ENCODE data around the gene SCAMP2. TPM values are rescaled to one million over a fixed set of nuclear protein-coding genes. Genes with fewer than 3 reads are reported as not detected.

The SCAMP2 gene
- total RNA-seq, 1 experiment from 2014 or later: 50.2 TPM

DNA sequence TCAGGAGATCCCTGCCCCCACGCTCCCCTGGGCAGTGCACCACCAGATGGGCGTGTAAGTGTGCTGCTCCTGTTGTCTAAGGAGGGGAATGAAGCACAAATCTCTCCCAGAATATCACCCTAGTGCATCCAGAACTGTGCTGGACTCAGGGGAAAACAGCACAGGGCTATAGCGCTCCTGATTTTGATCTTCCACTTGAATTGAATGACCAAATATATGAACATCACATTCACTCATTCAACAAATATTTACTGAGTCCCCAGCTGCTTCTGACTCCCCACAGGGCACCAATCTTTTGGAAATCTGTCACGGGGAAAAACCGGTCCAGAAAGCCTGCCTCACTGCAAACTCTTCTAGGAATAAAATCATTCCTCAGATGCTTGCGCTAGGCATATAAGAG lies 44.3 kb downstream of the SCAMP2 start:
- Histone ChIP-seq H3K27me3 (ENCODE audit: insufficient read depth, low read length) (peaks cover 10% of the 10 kb centered on the region; the same call in 1 of the 2 replicates), H3T11ph (ENCODE audit: low read length) (no peak overlapping the region), H3K56ac (ENCODE audit: insufficient read length, low read depth, low read length) (no peak overlapping the region), H3K23me2 (ENCODE audit: insufficient read length, low read depth, low read length, poor library complexity, severe bottlenecking) (no peaks in the 10 kb centered on the region), H3K4me2 (ENCODE audit: insufficient read depth, insufficient read length, low read length) (no peak overlapping the region), H4K20me1 (ENCODE audit: control insufficient read depth, insufficient read depth, insufficient read length) (no peaks in the 10 kb centered on the region), H4K91ac (ENCODE audit: insufficient read length, low read depth, low read length) (no peak overlapping the region), H4K8ac (replicated peaks; ENCODE audit: insufficient read length, low read depth, low read length) (no peak overlapping the region), H4K5ac (ENCODE audit: insufficient read length, low read depth, low read length) (no peak overlapping the region), H3K27ac (ENCODE audit: insufficient read length, low read depth, low read length) (no peak overlapping the region), H3K79me2 (ENCODE audit: insufficient read depth, low read length) (no peaks in the 10 kb centered on the region), H2AK5ac (ENCODE audit: insufficient read length, low read length) (no peak overlapping the region), H3K79me1 (ENCODE audit: insufficient read depth, low read depth, low read length, poor library complexity, severe bottlenecking) (no peaks in the 10 kb centered on the region), H3K23ac (ENCODE audit: insufficient read length, low read depth, low read length) (no peak overlapping the region), H3K9ac (ENCODE audit: extremely low read depth, insufficient read length, low read length) (no peak overlapping the region), H2BK5ac (ENCODE audit: insufficient read length, low read length) (no peak overlapping the region), H2BK12ac (ENCODE audit: insufficient read length, low read depth, low read length) (no peak overlapping the region), H3K18ac (ENCODE audit: insufficient read length, low read depth, low read length) (no peak overlapping the region), H2BK15ac (ENCODE audit: low read depth, low read length) (no peak overlapping the region), H3K4me1 (ENCODE audit: insufficient read depth, low read length) (no peaks in the 10 kb centered on the region), H2BK120ac (ENCODE audit: low read depth, low read length, poor library complexity, severe bottlenecking) (no peak overlapping the region), H3K9me3 (ENCODE audit: control insufficient read depth, low read depth, low read length) (no peaks in the 10 kb centered on the region), H2BK20ac (ENCODE audit: low read depth, low read length, poor library complexity, severe bottlenecking) (no peak overlapping the region), H3K4ac (ENCODE audit: low read depth, low read length) (no peak overlapping the region), H2AFZ (ENCODE audit: low read length) (no peak overlapping the region), H3K14ac (ENCODE audit: insufficient read depth, low read length) (no peak overlapping the region)
- Mint-ChIP-seq H3K4me3 (no peak overlapping the region), H3K36me3 (ENCODE audit: insufficient read depth in 1 of 3, low read depth in 3 of 3) (no peaks in the 10 kb centered on the region), H3K27me3 (ENCODE audit: low read depth) (peaks cover 62% of the 10 kb centered on the region), H3K9me3 (no peaks in the 10 kb centered on the region), H3K27ac (no peak overlapping the region), H3K4me1 (peaks cover 4 to 29% of the 10 kb centered on the region in 2 experiments; a peak in 3 of 4 replicates)
- WGBS (ENCODE audit: extremely low coverage, insufficient read length, low lambda C conversion rate): no CpG with 5 or more reads among the region's 6 CpGs
- DNase-seq: no peak
- TF ChIP-seq, protein P1, sequence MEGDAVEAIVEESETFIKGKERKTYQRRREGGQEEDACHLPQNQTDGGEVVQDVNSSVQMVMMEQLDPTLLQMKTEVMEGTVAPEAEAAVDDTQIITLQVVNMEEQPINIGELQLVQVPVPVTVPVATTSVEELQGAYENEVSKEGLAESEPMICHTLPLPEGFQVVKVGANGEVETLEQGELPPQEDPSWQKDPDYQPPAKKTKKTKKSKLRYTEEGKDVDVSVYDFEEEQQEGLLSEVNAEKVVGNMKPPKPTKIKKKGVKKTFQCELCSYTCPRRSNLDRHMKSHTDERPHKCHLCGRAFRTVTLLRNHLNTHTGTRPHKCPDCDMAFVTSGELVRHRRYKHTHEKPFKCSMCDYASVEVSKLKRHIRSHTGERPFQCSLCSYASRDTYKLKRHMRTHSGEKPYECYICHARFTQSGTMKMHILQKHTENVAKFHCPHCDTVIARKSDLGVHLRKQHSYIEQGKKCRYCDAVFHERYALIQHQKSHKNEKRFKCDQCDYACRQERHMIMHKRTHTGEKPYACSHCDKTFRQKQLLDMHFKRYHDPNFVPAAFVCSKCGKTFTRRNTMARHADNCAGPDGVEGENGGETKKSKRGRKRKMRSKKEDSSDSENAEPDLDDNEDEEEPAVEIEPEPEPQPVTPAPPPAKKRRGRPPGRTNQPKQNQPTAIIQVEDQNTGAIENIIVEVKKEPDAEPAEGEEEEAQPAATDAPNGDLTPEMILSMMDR (conservative IDR thresholded peaks at IDR 0.05): no peak
